NCI-H2227 (cell line): ENCODE data around the gene COL26A1.
"Not testable (repeated sequence)": the region's sequence is repeated elsewhere in the genome, so short reads cannot be mapped to it uniquely, and the experiment has no call there.

Experiments
- DNase-seq: peaks from one replicate; lab custom pipeline; 2025; ENCODE audit not compliant: unreplicated experiment; lab: John Stamatoyannopoulos, UW

COL26A1 gene

DNA sequence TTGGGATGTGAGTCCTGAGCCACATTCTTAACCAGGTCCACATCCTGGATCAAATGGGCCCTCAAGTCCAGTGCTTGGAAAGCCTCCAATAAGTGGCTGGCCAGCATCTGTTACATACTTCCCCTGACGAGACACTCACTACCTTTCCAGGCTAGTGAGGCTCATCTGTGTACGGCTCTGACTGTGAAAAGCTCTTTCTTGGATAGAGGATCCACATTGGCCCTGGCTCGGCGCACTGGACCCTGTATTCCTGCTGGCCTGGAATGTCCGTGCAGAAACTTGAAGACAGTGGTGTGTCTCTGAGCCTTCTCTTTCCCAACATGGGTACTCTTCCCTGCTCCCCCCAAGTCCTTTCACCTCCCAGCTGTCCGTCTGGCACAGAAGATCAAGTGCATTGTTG, 230.9 kb downstream of the COL26A1 start:
- DNase-seq, result no peak

DNA sequence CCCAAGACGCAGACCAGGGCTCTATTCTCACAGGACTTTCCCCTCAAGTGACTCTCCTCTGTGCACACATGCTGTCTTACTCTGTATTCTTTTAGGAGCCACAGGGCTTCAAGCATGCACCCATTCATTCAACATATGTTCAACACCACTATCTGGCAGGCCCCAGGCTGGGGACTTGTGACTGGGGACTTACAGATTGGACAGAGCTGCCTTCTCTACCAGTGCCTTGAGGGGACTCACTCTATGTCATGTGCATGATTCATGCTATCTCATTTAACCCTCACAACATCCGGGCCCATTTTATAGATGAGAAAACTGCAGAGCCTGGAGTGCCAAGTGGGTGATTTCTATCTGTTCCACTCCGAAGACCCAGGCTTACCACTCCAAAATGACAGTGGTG, 232.1 kb downstream of the COL26A1 start:
- DNase-seq, result no peak

GRCh38 chr7:101595246-101595645, 232.6 kb downstream of the COL26A1 start:
- no peak for DNase-seq

DNA sequence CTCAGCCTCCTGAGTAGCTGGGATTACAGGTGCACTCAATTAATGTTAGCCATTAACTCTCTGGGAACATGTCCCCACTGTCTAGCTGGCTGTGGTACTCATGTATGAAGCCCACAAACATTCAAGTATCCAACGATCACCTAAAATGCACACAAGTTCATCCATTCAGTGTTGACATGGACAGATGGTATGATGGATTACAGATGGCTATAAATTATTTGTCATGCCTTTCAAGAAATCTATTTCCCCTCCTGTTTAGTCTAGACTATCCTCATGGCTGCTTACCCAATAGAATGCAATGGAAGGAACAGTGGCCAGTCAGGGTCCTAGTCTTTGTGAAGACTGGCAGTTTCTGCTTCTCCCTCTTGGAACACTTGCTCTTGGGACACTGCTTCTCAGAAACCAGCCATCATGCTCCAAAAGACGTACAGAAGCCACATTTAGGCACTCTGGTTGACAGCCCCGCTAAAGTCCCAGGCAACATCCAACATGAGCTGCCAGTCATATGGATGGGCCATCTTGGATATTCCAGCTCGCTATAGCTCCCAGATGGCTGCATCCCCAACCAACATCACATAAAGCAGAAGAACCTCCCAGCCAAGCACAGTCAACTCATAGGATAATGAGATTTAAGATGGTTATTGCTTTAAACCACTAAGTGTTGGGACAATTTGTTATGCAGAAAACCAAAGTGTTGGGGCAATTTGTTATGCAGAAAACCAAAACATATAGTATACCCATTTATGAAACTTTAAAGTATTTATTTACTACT, 233.3 kb downstream of the COL26A1 start:
- no peak for DNase-seq

- DNase-seq, result no peak
Observed at GRCh38 chr7:101596898-101597297, 234.2 kb downstream of the COL26A1 start.

GRCh38 chr7:101597941-101598340, 235.3 kb downstream of the COL26A1 start:
- no peak for DNase-seq

DNA sequence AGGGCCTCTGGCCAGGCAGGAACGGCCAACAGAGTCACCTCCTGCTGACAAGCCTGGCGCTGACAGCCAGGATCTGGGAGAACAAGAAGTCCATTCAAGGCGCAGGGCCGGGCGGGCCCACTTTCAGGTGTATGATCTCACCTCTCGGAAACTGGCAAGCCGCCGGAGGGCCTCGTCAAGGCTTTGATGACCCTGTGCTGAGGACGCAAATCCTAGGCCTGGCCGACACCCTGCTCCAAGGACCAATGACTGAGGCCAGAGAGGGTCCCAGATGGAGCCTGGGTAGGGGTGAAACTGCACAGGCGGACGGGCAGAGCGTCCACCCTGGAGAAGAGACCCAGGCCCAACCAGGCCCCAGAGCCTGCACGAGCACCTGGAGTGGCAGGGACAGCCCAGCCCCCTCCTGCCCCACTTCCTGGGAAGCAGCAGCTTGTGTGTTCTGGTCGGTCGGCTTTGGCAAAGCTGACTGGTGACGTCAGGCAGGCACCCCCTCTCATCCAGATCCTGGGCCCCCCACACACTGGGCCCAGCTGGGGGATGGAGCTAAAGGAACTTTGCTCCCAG, 235.8 kb downstream of the COL26A1 start:
- DNase-seq, result no peak

DNA sequence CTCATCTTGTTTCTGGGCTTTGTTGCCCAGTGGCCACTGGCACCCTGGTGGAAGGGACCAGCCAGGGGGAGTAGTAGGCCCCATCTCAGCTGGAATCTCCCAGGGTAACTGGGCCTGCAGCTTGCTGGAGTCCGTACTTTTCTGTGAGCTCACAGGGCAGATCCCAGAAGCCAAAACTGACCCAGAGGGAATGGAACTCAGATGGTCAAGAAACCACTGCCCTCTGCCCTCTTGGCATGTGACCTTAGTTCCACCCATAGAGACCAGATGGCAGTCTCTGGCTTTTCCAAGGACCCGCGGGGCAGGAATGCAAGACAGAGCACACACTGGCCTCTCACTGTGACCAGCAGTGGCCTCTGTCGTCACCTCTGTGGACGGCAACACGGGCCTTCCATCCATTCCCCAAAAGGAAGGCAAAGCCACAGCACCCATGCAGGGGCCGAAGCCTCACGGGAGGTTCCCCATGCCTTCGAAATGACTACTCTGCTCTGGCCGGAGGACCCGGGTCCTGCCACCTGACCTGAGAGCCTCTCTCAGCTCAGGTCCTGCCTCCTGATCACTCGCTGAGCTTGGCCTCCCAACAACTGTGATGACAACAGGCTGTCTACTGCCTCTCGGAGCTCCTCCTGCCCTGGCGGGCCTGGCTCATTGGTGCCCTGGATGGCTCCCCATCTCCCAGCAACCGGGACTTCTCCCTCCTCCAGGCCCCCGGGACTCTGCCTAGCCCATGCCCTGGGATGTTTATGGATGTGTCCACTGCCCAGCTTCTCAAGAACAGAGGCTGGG, 236.5 kb downstream of the COL26A1 start:
- DNase-seq, result no peak

DNA sequence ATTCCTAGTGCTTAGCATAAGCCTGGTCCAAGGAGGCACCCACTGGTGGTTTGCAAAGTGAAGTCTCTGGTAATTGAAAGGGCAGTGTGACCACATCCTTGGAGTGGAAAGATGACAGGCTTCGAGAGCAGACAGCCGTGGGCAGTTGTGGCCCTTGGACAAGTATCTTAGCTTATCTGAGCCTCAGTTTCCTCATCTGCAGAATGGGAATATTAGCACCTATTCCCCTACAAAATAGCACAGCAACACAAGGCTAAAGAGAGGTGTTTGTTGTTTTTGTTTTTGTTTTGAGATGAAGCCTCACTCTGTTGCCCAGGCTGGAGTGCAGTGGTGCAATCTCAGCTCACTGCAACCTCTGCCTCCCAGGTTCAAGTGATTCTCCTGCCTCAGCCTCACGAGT, 237.1 kb downstream of the COL26A1 start:
- no peak for DNase-seq

DNA sequence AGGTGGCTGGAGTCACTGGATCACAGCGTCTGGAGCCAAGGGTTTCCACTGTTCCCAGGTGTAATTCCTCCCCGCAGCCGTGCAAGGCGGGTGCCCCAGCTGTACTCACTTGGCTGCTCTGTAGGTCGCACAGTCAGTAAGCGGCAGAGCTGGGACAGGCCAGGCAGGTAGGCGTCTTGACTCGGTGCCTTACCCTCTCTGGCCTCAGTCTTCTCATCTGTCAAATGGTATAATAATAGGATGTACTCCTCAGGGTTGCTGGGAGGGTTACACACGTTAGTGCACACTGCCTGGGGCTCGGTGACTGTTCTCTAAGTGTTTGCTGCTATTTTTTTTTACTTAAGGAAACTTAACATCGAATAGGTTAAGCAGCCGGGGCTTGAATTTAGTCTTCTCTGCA, 239.4 kb downstream of the COL26A1 start:
- no peak for DNase-seq

DNA sequence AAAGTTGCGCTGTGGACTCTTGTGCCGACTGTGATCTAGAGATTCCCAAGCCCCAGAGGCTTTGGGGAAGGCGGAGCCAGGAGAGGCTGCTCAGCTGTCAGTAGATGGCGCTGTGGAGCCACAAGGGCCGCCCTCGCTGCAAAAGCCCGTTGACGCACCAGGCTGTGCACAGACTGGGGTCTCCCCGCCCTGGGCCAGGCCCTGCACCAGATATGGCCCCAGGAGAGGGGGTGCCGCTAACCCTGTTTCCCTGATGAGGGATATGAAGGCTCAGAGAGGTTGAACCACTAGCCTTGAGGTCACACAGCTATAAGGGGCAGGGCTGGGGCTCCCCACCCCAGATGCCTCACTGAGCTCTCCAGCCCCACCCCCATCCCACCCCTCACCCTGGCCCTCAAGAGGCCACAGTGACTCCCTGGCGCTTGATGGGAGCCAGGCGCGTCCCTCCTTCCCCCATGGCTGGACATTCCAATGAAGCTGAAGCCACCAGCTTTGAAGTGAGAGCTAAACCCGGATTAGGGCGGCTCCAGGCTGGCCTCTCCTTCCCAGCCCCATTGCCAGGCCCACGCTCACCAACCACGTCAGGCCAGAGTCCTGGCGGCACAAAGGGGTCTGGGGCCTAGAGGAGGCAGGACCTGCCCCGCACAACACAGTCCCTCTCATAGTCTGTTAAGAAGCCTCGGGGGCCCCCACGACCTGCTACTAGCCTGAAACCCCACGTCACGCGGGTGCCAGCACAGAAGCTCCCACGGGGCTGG, 240.0 kb downstream of the COL26A1 start:
- peak; percentile 92 for DNase-seq

DNA sequence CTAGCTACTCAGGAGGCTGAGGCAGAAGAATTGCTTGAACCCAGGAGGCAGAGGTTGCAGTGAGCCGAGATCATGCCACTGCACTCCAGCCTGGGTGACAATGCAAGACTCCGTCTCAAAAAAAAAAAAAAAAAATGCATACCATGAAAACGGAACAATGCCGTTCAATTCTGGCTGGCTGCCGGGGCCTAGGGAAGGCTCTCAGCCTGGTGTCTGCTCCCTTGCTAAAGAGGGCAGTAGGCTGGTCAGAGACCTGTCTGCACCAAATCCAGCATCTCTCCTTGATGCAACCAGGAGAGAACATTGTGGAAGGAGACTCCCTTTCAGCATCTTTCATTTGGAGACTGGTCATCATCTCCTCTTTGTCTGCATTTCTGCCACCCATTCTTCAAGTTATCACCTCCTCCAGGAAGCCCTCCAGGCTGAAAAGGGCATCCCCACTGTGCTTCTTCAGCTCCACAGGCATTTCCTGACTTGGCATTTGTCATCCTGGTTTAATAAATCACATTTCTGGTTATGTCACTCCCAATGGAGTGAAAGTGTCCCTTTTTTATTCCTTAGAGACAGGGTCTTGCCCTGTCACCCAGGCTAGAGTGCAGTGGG, 241.8 kb downstream of the COL26A1 start:
- DNase-seq, result no peak

DNA sequence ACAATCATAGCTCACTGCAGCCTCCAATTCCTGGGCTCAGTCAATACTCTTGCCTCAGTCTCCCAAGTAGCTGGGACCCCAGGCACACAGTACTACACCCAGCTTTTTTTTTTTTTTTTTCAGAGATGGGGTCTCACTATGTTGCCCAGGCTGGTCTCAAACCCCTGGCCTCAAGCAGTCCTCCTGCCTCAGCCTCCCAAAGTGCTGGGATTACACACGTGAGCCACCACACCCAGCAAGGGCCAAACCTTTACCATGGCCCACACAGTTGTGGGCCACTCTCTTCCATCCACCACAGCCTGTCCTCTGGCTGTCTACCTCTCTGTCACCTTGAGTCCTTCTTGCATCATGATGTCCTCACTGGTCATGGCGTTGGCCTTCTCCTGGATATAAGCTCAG, 242.3 kb downstream of the COL26A1 start:
- not testable (repeated sequence) for DNase-seq

DNA sequence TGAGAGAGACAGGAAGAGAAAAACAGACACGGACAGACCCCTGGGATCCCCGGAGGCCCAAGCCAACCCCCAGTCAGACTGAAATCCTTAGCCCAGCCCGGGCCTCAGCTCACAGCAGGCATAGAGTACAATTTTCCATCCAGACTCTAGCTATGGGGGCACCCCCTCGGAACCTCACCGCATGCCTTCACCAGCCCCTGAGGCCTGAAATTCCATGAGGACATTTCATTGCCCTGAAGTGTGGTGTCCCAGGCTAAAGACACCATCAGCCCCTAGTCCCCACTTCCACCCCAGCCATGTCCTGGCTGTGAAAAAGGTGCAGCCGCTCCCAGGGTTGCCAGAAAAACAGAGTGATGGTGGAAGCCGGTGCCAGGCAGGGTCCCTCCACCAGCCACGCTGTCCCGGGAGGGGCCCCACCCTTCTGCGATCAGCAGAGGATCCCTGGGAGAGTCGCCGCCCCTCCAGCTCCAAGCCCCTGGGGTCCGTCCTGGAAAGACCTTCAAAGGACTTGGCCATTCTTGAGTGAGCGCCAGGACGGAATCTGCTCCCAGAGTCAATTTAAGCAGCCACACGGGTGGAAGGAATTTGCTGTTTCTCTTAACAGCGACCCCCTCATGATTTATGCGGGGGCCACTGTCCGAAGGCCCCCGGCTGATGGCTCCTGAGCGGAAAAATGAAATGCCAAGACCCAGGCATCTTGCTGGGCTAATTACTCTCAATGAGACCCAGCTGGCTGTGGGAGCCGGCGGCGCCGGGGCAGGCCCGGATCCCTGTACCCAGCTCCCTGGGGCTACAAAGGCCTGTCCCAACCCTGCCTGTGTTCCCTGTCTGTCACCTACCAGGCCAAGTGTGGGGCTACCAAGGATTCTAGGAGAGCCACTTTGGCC, 243.2 kb downstream of the COL26A1 start:
- no peak for DNase-seq

GRCh38 chr7:101606498-101606923, 243.8 kb downstream of the COL26A1 start:
- no peak for DNase-seq
